Memory B cell (primary cell): Measurements from ENCODE around the gene ZKSCAN5.
"Not testable (repeated sequence)": the region's sequence is repeated elsewhere in the genome, so short reads cannot be mapped to it uniquely, and the experiment has no call there.

Experiments
- ATAC-seq: fragments of 150-1000 bp; cut with Tn5 transposase; 2 replicates; pipeline ENCODE4 v1.10.0; 2021; ENCODE audit warnings: low read depth, mild to moderate bottlenecking, moderate library complexity
- DNase-seq, 2 donors: peaks; one replicate each; pipeline ENCODE4 v3.0.0; 2022; ENCODE audit warnings: low spot score in 2 of 2
- H3K27ac Mint-ChIP-seq: one replicate; pipeline ENCODE4 v1.8.0; 2022; ENCODE audit warnings: mild to moderate bottlenecking, moderate library complexity, mixed read lengths
- H3K27me3 Mint-ChIP-seq: one replicate; pipeline ENCODE4 v1.8.0; 2022; ENCODE audit warnings: mixed read lengths
- H3K36me3 Mint-ChIP-seq: one replicate; pipeline ENCODE4 v1.8.0; 2022; ENCODE audit warnings: mild to moderate bottlenecking, mixed read lengths
- H3K4me1 Mint-ChIP-seq: one replicate; pipeline ENCODE4 v1.8.0; 2022; ENCODE audit warnings: mixed read lengths
- H3K4me3 Mint-ChIP-seq: one replicate; pipeline ENCODE4 v1.8.0; 2022; ENCODE audit warnings: mild to moderate bottlenecking, moderate library complexity, mixed read lengths
- H3K9me3 Mint-ChIP-seq: one replicate; pipeline ENCODE4 v1.8.0; 2022; ENCODE audit warnings: mixed read lengths

Gene ZKSCAN5

GRCh38 chr7:99514050-99514449, 9.6 kb downstream of the ZKSCAN5 start:
- Mint-ChIP-seq H3K4me3 (no peak overlapping the region), H3K4me1 (peaks cover 8% of the 10 kb centered on the region), H3K36me3 (peaks cover 22% of the 10 kb centered on the region), H3K27me3 (no peaks in the 10 kb centered on the region), H3K9me3 (no peaks in the 10 kb centered on the region), H3K27ac (no peak overlapping the region)
- DNase-seq (no peak), ATAC-seq (no peak)

DNA sequence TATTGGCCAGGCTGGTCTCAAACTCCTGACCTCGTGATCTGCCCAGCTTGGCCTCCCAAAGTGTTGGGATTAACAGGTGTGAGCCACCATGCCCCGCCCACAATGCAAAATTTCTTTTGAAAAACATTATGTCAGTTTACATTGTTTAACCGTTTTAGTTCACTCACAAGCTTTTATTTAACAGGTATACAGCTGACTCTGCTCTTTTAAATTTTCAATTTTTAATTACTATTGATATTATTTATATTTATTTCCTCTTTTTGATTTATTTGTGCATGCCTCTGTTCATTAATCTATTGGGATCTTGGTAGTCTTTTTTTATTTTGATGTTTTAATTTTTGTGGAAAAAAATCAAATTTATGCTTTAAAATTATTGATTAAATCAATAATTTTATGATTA, 16.9 kb downstream of the ZKSCAN5 start:
- DNase-seq (no peak), ATAC-seq (no peak)
- H3K27me3 Mint-ChIP-seq, result no peaks in the 10 kb centered on the region
- no peaks in the 10 kb centered on the region for H3K9me3 Mint-ChIP-seq
- peaks cover 25% of the 10 kb centered on the region for H3K36me3 Mint-ChIP-seq
- H3K4me1 Mint-ChIP-seq, result peaks cover 4% of the 10 kb centered on the region
- no peak overlapping the region for H3K4me3 Mint-ChIP-seq
- no peak overlapping the region for H3K27ac Mint-ChIP-seq

GRCh38 chr7:99525713-99526440, 21.4 kb downstream of the ZKSCAN5 start:
- DNase-seq (no peak), ATAC-seq (no peak)
- Mint-ChIP-seq H3K4me3 (no peak overlapping the region), H3K27me3 (no peaks in the 10 kb centered on the region), H3K9me3 (peaks cover 6% of the 10 kb centered on the region), H3K4me1 (peaks cover 4% of the 10 kb centered on the region), H3K36me3 (peaks cover 39% of the 10 kb centered on the region), H3K27ac (no peak overlapping the region)

DNA sequence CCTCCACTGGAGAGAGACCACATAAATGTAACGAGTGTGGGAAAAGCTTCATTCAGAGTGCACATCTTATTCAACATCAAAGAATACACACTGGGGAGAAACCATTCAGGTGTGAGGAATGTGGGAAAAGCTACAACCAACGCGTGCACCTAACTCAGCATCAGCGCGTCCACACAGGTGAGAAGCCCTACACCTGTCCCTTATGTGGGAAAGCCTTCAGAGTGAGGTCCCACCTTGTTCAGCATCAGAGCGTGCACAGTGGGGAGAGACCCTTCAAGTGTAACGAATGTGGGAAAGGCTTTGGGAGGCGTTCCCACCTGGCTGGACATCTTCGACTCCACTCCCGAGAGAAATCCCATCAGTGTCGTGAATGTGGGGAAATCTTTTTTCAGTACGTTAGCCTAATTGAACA, 26.9 kb downstream of the ZKSCAN5 start:
- ATAC-seq, result no peak
- Mint-ChIP-seq H3K4me1 (no peaks in the 10 kb centered on the region), H3K36me3 (peaks cover 43% of the 10 kb centered on the region)

DNA sequence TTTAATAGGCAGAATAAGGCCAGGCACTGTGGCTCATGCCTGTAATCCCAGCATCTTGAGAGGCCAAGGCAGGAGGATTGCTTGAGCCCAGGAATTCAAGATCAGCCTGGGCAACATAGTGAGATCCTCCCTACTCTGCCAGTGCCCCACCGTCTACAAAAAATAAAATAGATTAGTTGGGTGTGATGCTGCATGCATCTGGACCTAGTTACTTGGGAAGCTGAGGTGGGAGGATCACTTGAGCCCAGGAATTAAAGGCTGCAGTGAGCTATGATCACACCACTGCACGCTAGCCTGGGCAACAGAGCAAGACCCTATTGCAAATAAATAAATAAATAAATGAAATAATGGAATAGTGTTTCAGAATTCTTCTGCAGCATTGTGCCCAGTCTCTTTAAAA, 31.2 kb downstream of the ZKSCAN5 start:
- ATAC-seq (no peak), DNase-seq (no peak)
- no peak overlapping the region for H3K4me3 Mint-ChIP-seq
- no peaks in the 10 kb centered on the region for H3K27me3 Mint-ChIP-seq
- peaks cover 23% of the 10 kb centered on the region for H3K36me3 Mint-ChIP-seq
- H3K27ac Mint-ChIP-seq, result no peak overlapping the region
- peaks cover 17% of the 10 kb centered on the region for H3K9me3 Mint-ChIP-seq
- H3K4me1 Mint-ChIP-seq, result no peaks in the 10 kb centered on the region

More for the DNA sequence above, 26.9 kb downstream of the ZKSCAN5 start:
- H3K9me3 Mint-ChIP-seq, result peaks cover 20% of the 10 kb centered on the region
- DNase-seq, result no peak
- no peak overlapping the region for H3K27ac Mint-ChIP-seq
- H3K27me3 Mint-ChIP-seq, result no peaks in the 10 kb centered on the region
- H3K4me3 Mint-ChIP-seq, result no peak overlapping the region

DNA sequence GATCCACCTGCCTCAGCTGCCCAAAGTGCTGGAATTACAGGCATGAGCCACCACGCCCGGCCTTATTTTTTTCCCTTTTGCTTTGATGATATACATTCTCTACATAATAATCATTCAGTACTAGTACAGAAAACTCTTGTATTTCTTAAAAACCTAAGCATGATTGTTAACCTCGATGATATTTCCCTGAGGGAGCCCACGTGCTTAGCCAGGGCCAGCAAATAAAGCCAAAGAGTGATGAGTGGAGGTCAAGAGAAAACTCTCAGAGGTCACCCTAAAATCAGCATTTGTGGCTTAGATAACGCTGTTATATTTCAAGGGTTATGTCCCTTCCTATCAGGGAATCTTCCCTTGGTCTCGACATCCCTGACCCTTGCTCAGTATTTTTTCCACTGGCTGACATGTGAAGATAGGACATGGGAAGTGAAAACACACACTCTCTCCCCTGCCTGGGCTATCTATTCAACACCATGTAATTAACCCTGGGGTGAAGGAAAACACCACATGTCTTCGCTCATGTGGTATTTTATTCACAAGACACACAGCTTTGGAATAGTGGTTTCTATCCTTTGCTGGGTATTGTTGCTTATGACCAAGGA, 34.9 kb downstream of the ZKSCAN5 start:
- H3K27ac Mint-ChIP-seq, result no peak overlapping the region
- H3K27me3 Mint-ChIP-seq, result no peaks in the 10 kb centered on the region
- DNase-seq (no peak), ATAC-seq (no peak)
- no peak overlapping the region for H3K4me3 Mint-ChIP-seq
- peaks cover 8% of the 10 kb centered on the region for H3K36me3 Mint-ChIP-seq
- H3K9me3 Mint-ChIP-seq, result peaks cover 11% of the 10 kb centered on the region
- no peaks in the 10 kb centered on the region for H3K4me1 Mint-ChIP-seq

DNA sequence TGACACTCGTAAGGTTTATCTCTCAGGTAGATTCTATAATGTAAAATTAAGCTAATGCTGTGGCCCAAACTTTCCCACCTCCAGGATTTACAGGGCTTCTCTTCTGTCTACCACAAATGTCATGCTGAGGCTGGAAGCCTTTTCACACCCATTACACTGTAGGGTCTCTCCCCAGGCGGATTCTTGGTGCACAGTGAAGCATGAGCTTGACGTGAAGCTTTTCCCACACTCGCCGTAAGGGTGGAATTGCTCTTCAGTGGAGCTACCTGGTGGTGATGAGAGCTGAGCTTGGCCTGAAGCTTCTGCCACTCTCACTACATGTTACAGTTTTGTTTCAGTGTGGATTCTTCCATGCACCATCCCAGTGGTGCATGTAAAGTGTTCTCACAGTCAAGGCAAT, 36.1 kb downstream of the ZKSCAN5 start:
- Mint-ChIP-seq H3K9me3 (peaks cover 11% of the 10 kb centered on the region), H3K4me1 (no peaks in the 10 kb centered on the region), H3K4me3 (no peak overlapping the region), H3K27me3 (no peaks in the 10 kb centered on the region), H3K27ac (no peak overlapping the region), H3K36me3 (peaks cover 10% of the 10 kb centered on the region)
- no peak for ATAC-seq
- no peak for DNase-seq

- Mint-ChIP-seq H3K9me3 (peaks cover 7% of the 10 kb centered on the region), H3K27ac (no peak overlapping the region), H3K4me1 (no peaks in the 10 kb centered on the region), H3K27me3 (no peaks in the 10 kb centered on the region), H3K4me3 (no peak overlapping the region), H3K36me3 (peaks cover 10% of the 10 kb centered on the region)
- DNase-seq (no peak), ATAC-seq (no peak)
Observed at GRCh38 chr7:99541212-99541611, 36.8 kb downstream of the ZKSCAN5 start.

GRCh38 chr7:99543081-99543671, 38.7 kb downstream of the ZKSCAN5 start:
- Mint-ChIP-seq H3K27me3 (no peaks in the 10 kb centered on the region), H3K4me3 (no peak overlapping the region), H3K27ac (no peak overlapping the region), H3K4me1 (no peaks in the 10 kb centered on the region), H3K36me3 (peaks cover 17% of the 10 kb centered on the region), H3K9me3 (peaks cover 7% of the 10 kb centered on the region)
- DNase-seq (no peak), ATAC-seq (no peak)

DNA sequence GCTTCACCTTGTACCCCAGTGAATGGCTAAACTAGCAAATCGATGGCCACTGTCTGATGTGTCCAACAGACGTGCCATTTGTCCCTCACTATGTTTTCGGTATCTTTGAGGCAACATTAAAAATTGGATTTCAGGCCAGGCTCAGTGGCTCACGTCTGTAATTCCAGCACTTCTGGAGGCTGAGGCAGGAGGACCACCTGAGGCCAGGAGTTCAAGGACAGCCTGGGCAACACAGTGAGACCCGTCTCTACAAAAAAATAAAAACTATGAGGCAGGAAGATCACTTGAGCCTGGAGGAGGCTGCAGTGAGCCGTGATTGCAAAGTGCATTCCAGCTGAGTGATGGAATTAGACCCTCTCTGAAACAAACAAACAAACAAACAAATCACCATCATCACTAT, 39.5 kb downstream of the ZKSCAN5 start:
- Mint-ChIP-seq H3K27me3 (no peaks in the 10 kb centered on the region), H3K9me3 (peaks cover 7% of the 10 kb centered on the region), H3K4me1 (no peaks in the 10 kb centered on the region), H3K27ac (no peak overlapping the region), H3K36me3 (peaks cover 17% of the 10 kb centered on the region), H3K4me3 (no peak overlapping the region)
- ATAC-seq (no peak), DNase-seq (no peak)

- H3K36me3 Mint-ChIP-seq, result peaks cover 21% of the 10 kb centered on the region
- DNase-seq, ATAC-seq: not testable (repeated sequence)
Observed at GRCh38 chr7:99545308-99545707, 40.8 kb downstream of the ZKSCAN5 start.

GRCh38 chr7:99549545-99549944, 45.1 kb downstream of the ZKSCAN5 start:
- H3K4me3 Mint-ChIP-seq, ATAC-seq, DNase-seq, H3K27me3 Mint-ChIP-seq, H3K27ac Mint-ChIP-seq, H3K9me3 Mint-ChIP-seq: not testable (repeated sequence)
- Mint-ChIP-seq H3K36me3 (peaks cover 23% of the 10 kb centered on the region), H3K4me1 (peaks cover 11% of the 10 kb centered on the region)

More at GRCh38 chr7:99545308-99545707, 40.8 kb downstream of the ZKSCAN5 start:
- H3K4me1 Mint-ChIP-seq, H3K27ac Mint-ChIP-seq, H3K9me3 Mint-ChIP-seq, H3K4me3 Mint-ChIP-seq, H3K27me3 Mint-ChIP-seq: not testable (repeated sequence)

DNA sequence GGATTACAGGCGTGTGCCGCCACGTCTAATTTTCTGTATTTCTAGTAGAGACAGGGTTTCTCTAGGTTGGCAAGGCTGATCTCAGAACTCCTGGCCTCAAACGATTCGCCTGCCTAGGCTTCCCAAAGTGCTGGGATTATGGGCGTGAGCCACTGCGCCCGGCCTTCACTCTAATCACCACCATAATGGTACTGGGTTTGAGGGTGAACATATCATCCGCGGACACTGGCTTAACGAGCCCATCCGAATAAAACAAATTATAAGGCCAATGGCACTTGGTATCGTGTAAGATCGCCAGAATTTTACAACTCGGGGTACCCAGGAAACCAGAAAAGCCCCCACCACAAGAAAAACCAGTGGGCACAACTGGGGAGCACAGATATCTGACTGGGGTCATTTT, 46.9 kb downstream of the ZKSCAN5 start:
- ATAC-seq (no peak), DNase-seq (no peak)
- Mint-ChIP-seq H3K4me1 (peaks cover 16% of the 10 kb centered on the region), H3K36me3 (peaks cover 25% of the 10 kb centered on the region), H3K4me3 (peak overlapping the region; percentile 91), H3K27ac (peak overlapping the region; percentile 95), H3K27me3 (no peaks in the 10 kb centered on the region), H3K9me3 (peaks cover 4% of the 10 kb centered on the region)

- Mint-ChIP-seq H3K27me3 (no peaks in the 10 kb centered on the region), H3K4me1 (peaks cover 16% of the 10 kb centered on the region), H3K36me3 (peaks cover 23% of the 10 kb centered on the region), H3K27ac (peak within 1 kb of the TSS; percentile 95), H3K9me3 (peaks cover 4% of the 10 kb centered on the region), H3K4me3 (peak within 1 kb of the TSS; percentile 91)
- ATAC-seq, result peak; percentile 100
- DNase-seq, result peak; percentile 73 to 77
Observed at GRCh38 chr7:99551767-99552463, 47.5 kb downstream of the ZKSCAN5 start, which contains the start of gene FAM200A. Gene FAM200A (minus strand): TSS chr7:99552114. CDS start chr7:99548407, 3,707 bp downstream.
